ENCODE data around the gene RNF208.

GRCh38 chr9:137247135-137247915 lies 25.3 kb upstream of the RNF208 start:
- TF ChIP-seq EZH2 (IDR thresholded peaks at IDR 0.05; ENCODE audit: borderline replicate concordance, insufficient read depth, low read depth, low read length, poor library complexity, severe bottlenecking) = no peak
- no peak for TF ChIP-seq CTCF (IDR thresholded peaks at IDR 0.05)

All from B cell (primary cell).